DND-41 (cell line): Measurements from ENCODE around the gene GPANK1.

ENCODE experiments used
- ATAC-seq: fragments of 200-7000 bp; cut with Tn5 transposase; 3 replicates; pipeline ENCODE4 v1.9.1; 2021; ENCODE audit warnings: low read depth; ENCODE audit not compliant: insufficient read depth
- DNase-seq: peaks from one replicate; pipeline ENCODE4 v3.0.0-alpha.2; 2020
- H2AFZ ChIP-seq: 2 replicates; pipeline ENCODE4 v1.6.0; 2012; ENCODE audit warnings: low read depth, low read length
- H3K27ac ChIP-seq: 2 replicates; pipeline ENCODE4 v1.5.1; 2012; ENCODE audit warnings: low read length, inconsistent platforms
- H3K27me3 ChIP-seq: fragments of 200-600 bp; sonication (generic); 2 replicates; pipeline ENCODE4 v1.6.0; 2012; ENCODE audit warnings: low read length, mild to moderate bottlenecking, inconsistent platforms; ENCODE audit not compliant: insufficient read depth, poor library complexity
- H3K36me3 ChIP-seq: 2 replicates; pipeline ENCODE4 v1.5.1; 2012; ENCODE audit warnings: low read length, inconsistent platforms; ENCODE audit not compliant: insufficient read depth
- H3K4me1 ChIP-seq: 2 replicates; pipeline ENCODE4 v1.5.1; 2012; ENCODE audit warnings: mild to moderate bottlenecking, low read length; ENCODE audit not compliant: insufficient read depth
- H3K4me2 ChIP-seq: 2 replicates; pipeline ENCODE4 v1.6.0; 2012; ENCODE audit warnings: mild to moderate bottlenecking, moderate library complexity, low read length, inconsistent platforms; ENCODE audit not compliant: insufficient read depth
- H3K4me3 ChIP-seq, 2 experiments: fragments of 200-600 bp in 1 of 2; shearing (Covaris generic) in 1 of 2; 2 replicates each; pipeline ENCODE4 v1.5.1; 2012 to 2016; ENCODE audit warnings: inconsistent platforms in 2 of 2, low read length in 2 of 2, mild to moderate bottlenecking in 2 of 2, low read depth in 1 of 2, moderate library complexity in 1 of 2
- H3K79me2 ChIP-seq: 2 replicates; pipeline ENCODE4 v1.6.0; 2012; ENCODE audit warnings: low read length, inconsistent platforms; ENCODE audit not compliant: insufficient read depth
- H3K9ac ChIP-seq: 2 replicates; pipeline ENCODE4 v1.6.0; 2012; ENCODE audit warnings: low read depth, mild to moderate bottlenecking, inconsistent platforms, low read length, moderate library complexity
- H3K9me3 ChIP-seq: 2 replicates; pipeline ENCODE4 v1.5.1; 2012; ENCODE audit warnings: low read length, moderate library complexity, mild to moderate bottlenecking, inconsistent platforms; ENCODE audit not compliant: insufficient read depth, severe bottlenecking
- H4K20me1 ChIP-seq: 2 replicates; pipeline ENCODE4 v1.6.0; 2012; ENCODE audit warnings: low read length; ENCODE audit not compliant: insufficient read depth
- EZH2 ChIP-seq: IDR thresholded peaks from 3 replicates; pipeline ENCODE4 v1.6.1; 2012; ENCODE audit warnings: borderline replicate concordance, low read depth, mild to moderate bottlenecking, moderate library complexity, low read length, inconsistent platforms; ENCODE audit not compliant: severe bottlenecking
- TF ChIP-seq, protein P1 (sequence below): IDR thresholded peaks from 2 replicates; pipeline ENCODE4 v1.5.1; 2012; ENCODE audit warnings: borderline replicate concordance, low read length, moderate library complexity, mild to moderate bottlenecking; ENCODE audit not compliant: poor library complexity, severe bottlenecking; ENCODE audit errors: extremely low read depth

GPANK1 gene

GRCh38 chr6:31621991-31622390 lies 42.8 kb downstream of the GPANK1 start:
- DNase-seq (no peak), ATAC-seq (no peak)
- no peaks in the 10 kb centered on the region for H3K9me3 ChIP-seq
- H3K9ac ChIP-seq, result peak overlapping the region; percentile 90
- H4K20me1 ChIP-seq, result peaks cover 47% of the 10 kb centered on the region
- H3K79me2 ChIP-seq, result peaks cover 68% of the 10 kb centered on the region
- peak overlapping the region; percentile 72 for H3K4me2 ChIP-seq
- no peak overlapping the region for H2AFZ ChIP-seq
- peak overlapping the region; percentile 97 for H3K27ac ChIP-seq
- H3K27me3 ChIP-seq, result no peaks in the 10 kb centered on the region
- H3K36me3 ChIP-seq, result peaks cover 55% of the 10 kb centered on the region
- H3K4me1 ChIP-seq, result peaks cover 46% of the 10 kb centered on the region
- TF ChIP-seq, protein P1, sequence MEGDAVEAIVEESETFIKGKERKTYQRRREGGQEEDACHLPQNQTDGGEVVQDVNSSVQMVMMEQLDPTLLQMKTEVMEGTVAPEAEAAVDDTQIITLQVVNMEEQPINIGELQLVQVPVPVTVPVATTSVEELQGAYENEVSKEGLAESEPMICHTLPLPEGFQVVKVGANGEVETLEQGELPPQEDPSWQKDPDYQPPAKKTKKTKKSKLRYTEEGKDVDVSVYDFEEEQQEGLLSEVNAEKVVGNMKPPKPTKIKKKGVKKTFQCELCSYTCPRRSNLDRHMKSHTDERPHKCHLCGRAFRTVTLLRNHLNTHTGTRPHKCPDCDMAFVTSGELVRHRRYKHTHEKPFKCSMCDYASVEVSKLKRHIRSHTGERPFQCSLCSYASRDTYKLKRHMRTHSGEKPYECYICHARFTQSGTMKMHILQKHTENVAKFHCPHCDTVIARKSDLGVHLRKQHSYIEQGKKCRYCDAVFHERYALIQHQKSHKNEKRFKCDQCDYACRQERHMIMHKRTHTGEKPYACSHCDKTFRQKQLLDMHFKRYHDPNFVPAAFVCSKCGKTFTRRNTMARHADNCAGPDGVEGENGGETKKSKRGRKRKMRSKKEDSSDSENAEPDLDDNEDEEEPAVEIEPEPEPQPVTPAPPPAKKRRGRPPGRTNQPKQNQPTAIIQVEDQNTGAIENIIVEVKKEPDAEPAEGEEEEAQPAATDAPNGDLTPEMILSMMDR, result no peak
- H3K4me3 ChIP-seq, result peak overlapping the region; percentile 63 to 64; a peak in 3 of 4 replicates

DNA sequence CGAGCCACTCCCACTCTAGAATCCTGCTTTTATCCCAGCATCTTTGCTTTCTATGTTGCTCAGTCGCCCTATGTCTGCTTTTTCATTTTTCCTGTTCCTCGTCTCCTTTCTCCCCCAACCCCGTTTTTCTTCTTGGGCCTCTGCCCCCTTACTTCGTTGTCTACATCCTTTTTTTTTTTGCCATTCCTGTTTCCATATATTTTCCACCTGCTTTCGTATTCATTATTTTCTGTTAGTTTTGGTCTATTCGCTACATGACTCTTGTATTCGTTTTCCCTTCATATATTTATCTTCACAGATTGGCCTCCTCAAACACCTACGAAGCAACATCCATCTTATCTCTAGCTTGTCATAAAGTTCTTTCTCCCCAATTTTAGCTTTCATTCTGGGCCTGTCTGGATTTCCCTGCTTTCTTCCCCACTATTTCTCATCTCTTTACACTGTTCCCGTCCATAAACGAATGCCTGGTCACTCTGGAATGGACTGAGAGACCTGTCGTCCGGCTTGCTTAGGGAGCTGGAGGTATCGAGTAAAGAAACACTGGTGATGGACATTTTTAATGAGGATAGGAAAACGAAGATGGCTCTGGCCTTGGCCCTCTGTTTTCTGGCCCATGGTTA lies 43.4 kb downstream of the GPANK1 start:
- Histone ChIP-seq H3K9me3 (no peaks in the 10 kb centered on the region), H3K4me2 (peak overlapping the region; percentile 72), H3K79me2 (peaks cover 66% of the 10 kb centered on the region), H3K27ac (peak overlapping the region; percentile 97), H3K4me1 (peaks cover 52% of the 10 kb centered on the region), H3K36me3 (peaks cover 50% of the 10 kb centered on the region), H3K4me3 (peak overlapping the region; percentile 63 to 64; a peak in 3 of 4 replicates), H2AFZ (peak overlapping the region; percentile 79), H3K9ac (peak overlapping the region; percentile 90), H4K20me1 (peaks cover 42% of the 10 kb centered on the region), H3K27me3 (no peaks in the 10 kb centered on the region)
- ATAC-seq (no peak), DNase-seq (no peak)
- TF ChIP-seq EZH2, result no peak
- TF ChIP-seq, protein P1, result no peak

DNA sequence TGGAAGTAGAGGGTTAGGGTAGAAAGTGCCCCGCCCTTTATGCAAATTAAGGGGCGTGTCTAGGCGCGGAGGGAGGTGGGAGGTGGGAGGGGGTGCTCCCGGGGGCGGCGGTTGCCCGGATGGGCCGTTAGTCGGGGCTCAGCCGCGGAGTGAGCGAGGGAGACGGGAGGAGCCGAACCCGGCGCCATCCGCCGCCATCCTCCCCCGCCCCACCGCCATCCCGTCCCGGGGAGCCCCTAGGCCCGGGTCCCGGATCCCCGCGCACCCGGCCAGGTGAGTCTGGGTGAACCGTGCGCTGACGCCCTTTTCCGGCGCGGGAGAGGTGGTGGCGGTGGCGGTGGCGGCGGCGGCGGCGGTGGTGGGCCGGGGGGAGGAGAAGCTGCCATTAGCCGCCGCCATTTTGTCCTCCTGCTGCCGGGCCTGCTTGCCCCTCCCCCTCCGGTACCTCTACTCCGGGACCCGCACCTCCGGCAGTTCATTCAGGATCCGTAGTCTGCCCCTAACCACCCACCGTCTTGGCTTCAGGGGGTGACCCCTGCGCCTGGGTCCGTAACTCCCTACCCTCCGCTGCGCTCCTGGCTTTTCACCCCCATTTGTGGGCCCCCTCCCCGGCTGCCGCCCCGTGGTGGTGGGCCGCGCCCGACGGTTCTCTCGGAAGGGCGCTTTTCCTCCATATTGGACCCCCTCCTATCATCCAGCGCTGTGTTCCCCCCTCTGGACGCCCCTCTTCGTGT lies 44.0 kb downstream of the GPANK1 start, which contains the start of gene PRRC2A:
TSS of gene PRRC2A (plus strand) at position 130 of the 734 bp plus-strand sequence. CDS start 2,075 bp downstream, outside the sequence.
- H3K9ac ChIP-seq, result peak within 1 kb of the TSS; percentile 90
- H3K4me1 ChIP-seq, result peaks cover 56% of the 10 kb centered on the region
- peak; percentile 69 for ATAC-seq
- no peak for DNase-seq
- H3K27me3 ChIP-seq, result no peaks in the 10 kb centered on the region
- peaks cover 43% of the 10 kb centered on the region for H3K36me3 ChIP-seq
- H3K4me3 ChIP-seq, result peak within 1 kb of the TSS; percentile 63 to 64; a peak in 3 of 4 replicates
- peak within 1 kb of the TSS; percentile 79 for H2AFZ ChIP-seq
- H3K9me3 ChIP-seq, result no peaks in the 10 kb centered on the region
- peak within 1 kb of the TSS; percentile 98 for H3K27ac ChIP-seq
- H4K20me1 ChIP-seq, result peaks cover 35% of the 10 kb centered on the region
- TF ChIP-seq EZH2, result no peak
- TF ChIP-seq, protein P1, result no peak
- peak within 1 kb of the TSS; percentile 72 for H3K4me2 ChIP-seq
- H3K79me2 ChIP-seq, result peaks cover 66% of the 10 kb centered on the region
